Measurements from ENCODE around the gene RXRB.

RXRB gene

GRCh38 chr6:33213989-33214335 is 13.5 kb upstream of the RXRB start:
- Histone ChIP-seq H3K4me1 (ENCODE audit: low read length) (peaks cover 17% of the 10 kb centered on the region), H2AFZ (ENCODE audit: low read depth, low read length) (no peak overlapping the region), H3K9me3 (ENCODE audit: insufficient read depth, low read length) (no peaks in the 10 kb centered on the region), H3K27ac (ENCODE audit: low read length) (no peak overlapping the region), H3K36me3 (replicated peaks; ENCODE audit: low read depth, low read length) (peaks cover 3% of the 10 kb centered on the region), H3K4me3 (ENCODE audit: low read length) (peak overlapping the region; percentile 75), H3K27me3 (ENCODE audit: low read depth, low read length) (0 out of 2 replicates have a peak, but pooled peaks cover 4% of the 10 kb centered on the region), H3K9ac (ENCODE audit: low read length) (no peak overlapping the region), H4K20me1 (ENCODE audit: insufficient read depth, low read length) (no peaks in the 10 kb centered on the region; the same call in 1 of the 2 replicates), H3K79me2 (ENCODE audit: low read length) (no peaks in the 10 kb centered on the region), H3K4me2 (ENCODE audit: low read length) (peak overlapping the region; percentile 86)
- no peak for TF ChIP-seq CTCF (IDR thresholded peaks at IDR 0.05; ENCODE audit: low read depth, low read length)
- no peak for TF ChIP-seq EZH2phosphoT487 (IDR thresholded peaks at IDR 0.05; ENCODE audit: low read depth)

DNA sequence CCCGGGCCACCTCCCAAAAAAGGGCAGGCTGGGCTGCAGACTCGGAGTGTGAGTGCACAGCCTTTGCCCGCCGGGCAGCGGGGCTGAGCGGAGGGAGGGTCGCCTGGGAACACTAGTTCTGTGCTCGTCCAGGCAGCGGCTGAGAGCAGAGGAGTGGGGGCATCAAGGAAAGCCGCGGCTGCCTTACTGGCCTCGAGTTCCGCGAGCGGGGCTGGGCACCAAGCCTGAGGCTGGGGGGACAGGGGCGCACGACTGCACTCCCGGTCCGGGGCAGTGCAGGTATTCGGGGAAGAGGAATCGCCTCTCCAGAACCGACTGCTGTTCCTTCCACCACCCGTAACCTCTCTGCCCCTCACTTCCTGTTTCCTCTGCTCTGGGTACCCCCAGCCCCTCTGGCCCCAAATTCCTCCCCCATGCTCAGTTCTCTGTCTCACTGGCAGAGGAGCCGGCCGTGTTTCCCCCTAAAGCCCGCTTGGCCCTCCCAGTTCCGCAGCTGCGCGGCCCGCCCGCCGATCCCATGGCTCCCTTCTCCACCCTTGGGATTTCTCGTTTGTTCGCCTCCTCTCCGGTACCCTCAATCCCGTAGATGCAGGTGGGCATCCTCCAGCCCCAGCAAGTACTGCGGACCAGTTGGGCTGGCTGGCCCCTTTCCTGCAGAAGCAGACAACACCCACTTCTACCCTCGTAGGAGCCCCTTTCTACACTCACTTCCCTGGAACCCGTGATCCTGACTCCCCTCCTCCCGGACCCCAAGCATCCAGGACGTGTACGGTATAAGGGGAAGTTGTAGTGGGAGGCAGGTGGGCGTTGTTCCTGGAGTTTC is 12.9 kb upstream of the RXRB start:
- Histone ChIP-seq H4K20me1 (ENCODE audit: insufficient read depth, low read length) (no peaks in the 10 kb centered on the region; the same call in 1 of the 2 replicates), H3K4me1 (ENCODE audit: low read length) (peaks cover 19% of the 10 kb centered on the region), H2AFZ (ENCODE audit: low read depth, low read length) (peak overlapping the region; percentile 58), H3K27ac (ENCODE audit: low read length) (no peak overlapping the region), H3K4me3 (ENCODE audit: low read length) (peak overlapping the region; percentile 75), H3K79me2 (ENCODE audit: low read length) (no peaks in the 10 kb centered on the region), H3K9ac (ENCODE audit: low read length) (peak overlapping the region; percentile 53), H3K27me3 (ENCODE audit: low read depth, low read length) (0 out of 2 replicates have a peak, but pooled peaks cover 4% of the 10 kb centered on the region), H3K9me3 (ENCODE audit: insufficient read depth, low read length) (no peaks in the 10 kb centered on the region), H3K36me3 (replicated peaks; ENCODE audit: low read depth, low read length) (peaks cover 3% of the 10 kb centered on the region), H3K4me2 (ENCODE audit: low read length) (peak overlapping the region; percentile 86)
- TF ChIP-seq CTCF (IDR thresholded peaks at IDR 0.05; ENCODE audit: low read depth, low read length) (no peak), EZH2phosphoT487 (IDR thresholded peaks at IDR 0.05; ENCODE audit: low read depth) (no peak)

GRCh38 chr6:33212857-33213165 is 12.3 kb upstream of the RXRB start:
- no peak for TF ChIP-seq EZH2phosphoT487 (IDR thresholded peaks at IDR 0.05; ENCODE audit: low read depth)
- TF ChIP-seq CTCF (IDR thresholded peaks at IDR 0.05; ENCODE audit: low read depth, low read length) = no peak
- H3K4me2 ChIP-seq (ENCODE audit: low read length) = peak overlapping the region; percentile 86
- H3K9me3 ChIP-seq (ENCODE audit: insufficient read depth, low read length) = no peaks in the 10 kb centered on the region
- no peaks in the 10 kb centered on the region; the same call in 1 of the 2 replicates for H4K20me1 ChIP-seq (ENCODE audit: insufficient read depth, low read length)
- no peaks in the 10 kb centered on the region for H3K79me2 ChIP-seq (ENCODE audit: low read length)
- peaks cover 3% of the 10 kb centered on the region for H3K36me3 ChIP-seq (replicated peaks; ENCODE audit: low read depth, low read length)
- H3K4me3 ChIP-seq (ENCODE audit: low read length) = peak overlapping the region; percentile 75
- H3K27me3 ChIP-seq (ENCODE audit: low read depth, low read length) = 0 out of 2 replicates have a peak, but pooled peaks cover 4% of the 10 kb centered on the region
- H3K27ac ChIP-seq (ENCODE audit: low read length) = no peak overlapping the region
- peaks cover 19% of the 10 kb centered on the region for H3K4me1 ChIP-seq (ENCODE audit: low read length)
- no peak overlapping the region for H2AFZ ChIP-seq (ENCODE audit: low read depth, low read length)
- peak overlapping the region; percentile 53; the same call in 1 of the 2 replicates for H3K9ac ChIP-seq (ENCODE audit: low read length)

GRCh38 chr6:33211666-33212422 is 11.4 kb upstream of the RXRB start:
- Histone ChIP-seq H3K4me1 (ENCODE audit: low read length) (peaks cover 19% of the 10 kb centered on the region), H3K9me3 (ENCODE audit: insufficient read depth, low read length) (no peaks in the 10 kb centered on the region), H4K20me1 (ENCODE audit: insufficient read depth, low read length) (no peaks in the 10 kb centered on the region; the same call in 1 of the 2 replicates), H3K36me3 (replicated peaks; ENCODE audit: low read depth, low read length) (peaks cover 3% of the 10 kb centered on the region), H3K4me3 (ENCODE audit: low read length) (no peak overlapping the region), H3K79me2 (ENCODE audit: low read length) (no peaks in the 10 kb centered on the region), H3K4me2 (ENCODE audit: low read length) (no peak overlapping the region), H2AFZ (ENCODE audit: low read depth, low read length) (no peak overlapping the region), H3K27ac (ENCODE audit: low read length) (no peak overlapping the region), H3K9ac (ENCODE audit: low read length) (no peak overlapping the region), H3K27me3 (ENCODE audit: low read depth, low read length) (0 out of 2 replicates have a peak, but pooled peaks cover 4% of the 10 kb centered on the region)
- TF ChIP-seq CTCF (IDR thresholded peaks at IDR 0.05; ENCODE audit: low read depth, low read length) = no peak
- no peak for TF ChIP-seq EZH2phosphoT487 (IDR thresholded peaks at IDR 0.05; ENCODE audit: low read depth)
